NCI-H446 (cell line): Measurements from ENCODE around the gene ZBTB42.

ENCODE experiments used
- DNase-seq, 2 experiments: peaks; one replicate each; lab custom pipeline; 2025; lab: John Stamatoyannopoulos, UW

Gene ZBTB42

GRCh38 chr14:104782808-104783139, 18.1 kb upstream of the ZBTB42 start:
- no peak for DNase-seq

DNA sequence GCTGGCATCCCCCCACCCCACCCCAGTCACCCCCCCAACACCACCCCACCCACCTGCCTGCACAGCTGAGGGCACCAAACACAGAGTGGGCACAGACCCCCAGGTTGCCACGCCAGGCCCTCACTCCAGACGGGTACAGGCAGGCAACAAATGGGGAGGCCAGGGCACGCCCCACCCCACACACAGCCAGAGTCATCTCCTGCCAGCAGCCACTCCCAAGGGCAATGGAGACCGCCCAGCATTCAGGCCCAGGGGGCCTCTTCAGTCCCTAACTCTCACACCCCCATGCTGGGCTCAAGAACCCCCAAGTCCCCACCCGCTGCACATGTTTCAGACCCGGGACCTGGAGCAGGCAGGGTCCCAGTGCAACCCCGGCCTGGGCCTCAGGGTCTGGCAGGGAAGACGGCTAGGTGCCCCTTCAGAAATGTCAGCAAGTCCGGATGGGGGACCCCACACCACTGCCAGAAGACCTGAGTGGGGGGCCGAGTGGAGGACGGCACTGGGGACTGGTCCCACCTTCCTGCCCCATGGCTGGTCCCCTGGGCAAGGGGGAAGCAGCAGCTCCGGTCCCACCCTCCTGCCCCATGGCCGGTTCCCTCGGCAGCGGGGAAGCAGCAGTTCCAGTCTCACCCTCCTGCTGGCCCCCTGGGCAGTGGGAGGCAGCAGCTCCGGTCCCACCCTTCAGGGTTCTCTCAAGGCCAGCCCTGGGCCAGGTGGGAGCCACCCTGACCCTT, 17.2 kb upstream of the ZBTB42 start:
- DNase-seq = no peak

DNA sequence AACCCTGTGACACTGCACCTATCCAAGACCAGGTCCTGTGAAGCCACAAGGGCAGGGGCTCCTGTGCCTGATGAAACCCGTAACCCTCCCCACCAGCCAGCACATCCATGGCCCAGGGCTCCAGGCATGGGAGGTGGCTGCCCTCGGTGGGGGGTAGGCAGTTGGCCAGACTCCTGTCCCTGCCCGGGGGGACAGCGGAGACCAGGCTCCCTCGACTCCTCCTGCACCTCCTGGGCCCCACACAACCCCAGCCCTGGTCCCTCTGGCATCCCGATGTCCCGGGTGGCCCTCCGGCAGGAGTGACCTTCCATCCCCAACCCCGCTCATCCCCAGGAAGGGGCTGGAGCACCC, 16.7 kb upstream of the ZBTB42 start:
- no peak for DNase-seq

DNA sequence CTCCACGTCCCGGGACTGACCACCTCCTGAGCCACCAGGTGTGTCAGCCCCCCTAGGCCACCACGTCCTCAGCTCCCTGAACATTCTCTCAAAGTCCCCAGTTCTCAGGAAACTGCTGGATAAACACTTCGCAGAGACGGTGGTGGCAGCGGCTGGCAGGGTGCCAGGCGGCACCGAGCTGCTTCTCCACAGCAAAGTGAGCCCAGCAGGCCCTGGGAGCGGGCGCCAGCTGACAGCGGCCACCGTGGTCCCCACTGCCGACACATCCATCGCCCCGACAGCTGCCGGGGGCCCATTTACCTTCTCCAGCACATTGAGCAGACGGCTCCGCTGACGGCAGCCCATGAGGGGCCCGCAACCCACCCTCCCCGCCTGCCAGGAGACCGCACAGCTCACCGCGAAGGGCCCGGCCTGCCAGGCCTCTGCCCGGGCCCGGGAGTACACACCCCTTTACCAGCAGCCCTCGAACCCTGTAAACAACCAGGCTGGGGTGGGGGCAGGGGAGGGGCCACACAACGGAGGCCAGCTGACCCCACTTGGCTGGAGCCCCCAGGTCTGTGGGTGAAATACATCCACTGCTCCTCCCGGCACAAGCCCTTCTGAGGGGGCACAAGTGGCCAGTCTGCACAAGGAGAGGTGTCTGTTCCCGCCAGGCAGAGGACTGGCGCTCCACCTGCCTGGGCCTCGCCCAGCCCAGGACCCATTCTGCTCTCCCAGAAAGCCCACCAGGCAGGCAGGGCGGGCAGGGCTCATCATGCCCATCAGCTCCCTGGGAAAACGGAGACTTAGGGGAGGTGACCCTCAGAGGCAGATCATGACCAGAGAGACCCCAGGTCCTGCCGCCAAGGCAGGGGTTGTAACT, 15.8 kb upstream of the ZBTB42 start:
- no peak for DNase-seq

DNA sequence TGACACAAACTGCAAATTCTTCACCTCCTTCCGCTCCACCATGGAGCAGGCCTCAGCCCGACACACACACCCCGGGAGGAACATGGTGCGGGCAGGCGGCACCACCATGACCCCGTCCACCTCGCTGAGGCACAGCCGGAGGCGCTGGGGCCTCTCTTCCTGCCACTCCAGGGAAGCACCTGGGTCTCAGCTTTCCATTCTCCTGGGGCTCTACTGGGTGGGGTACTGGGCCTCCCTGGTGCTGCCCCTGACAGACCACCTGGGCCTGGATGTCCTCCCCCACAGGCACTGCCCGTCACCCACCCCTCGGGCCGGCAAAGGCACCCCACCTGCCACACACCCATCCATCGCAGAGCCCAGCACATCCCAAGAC, 15.2 kb upstream of the ZBTB42 start:
- DNase-seq = no peak

GRCh38 chr14:104786091-104786586, 14.8 kb upstream of the ZBTB42 start:
- no peak for DNase-seq

DNA sequence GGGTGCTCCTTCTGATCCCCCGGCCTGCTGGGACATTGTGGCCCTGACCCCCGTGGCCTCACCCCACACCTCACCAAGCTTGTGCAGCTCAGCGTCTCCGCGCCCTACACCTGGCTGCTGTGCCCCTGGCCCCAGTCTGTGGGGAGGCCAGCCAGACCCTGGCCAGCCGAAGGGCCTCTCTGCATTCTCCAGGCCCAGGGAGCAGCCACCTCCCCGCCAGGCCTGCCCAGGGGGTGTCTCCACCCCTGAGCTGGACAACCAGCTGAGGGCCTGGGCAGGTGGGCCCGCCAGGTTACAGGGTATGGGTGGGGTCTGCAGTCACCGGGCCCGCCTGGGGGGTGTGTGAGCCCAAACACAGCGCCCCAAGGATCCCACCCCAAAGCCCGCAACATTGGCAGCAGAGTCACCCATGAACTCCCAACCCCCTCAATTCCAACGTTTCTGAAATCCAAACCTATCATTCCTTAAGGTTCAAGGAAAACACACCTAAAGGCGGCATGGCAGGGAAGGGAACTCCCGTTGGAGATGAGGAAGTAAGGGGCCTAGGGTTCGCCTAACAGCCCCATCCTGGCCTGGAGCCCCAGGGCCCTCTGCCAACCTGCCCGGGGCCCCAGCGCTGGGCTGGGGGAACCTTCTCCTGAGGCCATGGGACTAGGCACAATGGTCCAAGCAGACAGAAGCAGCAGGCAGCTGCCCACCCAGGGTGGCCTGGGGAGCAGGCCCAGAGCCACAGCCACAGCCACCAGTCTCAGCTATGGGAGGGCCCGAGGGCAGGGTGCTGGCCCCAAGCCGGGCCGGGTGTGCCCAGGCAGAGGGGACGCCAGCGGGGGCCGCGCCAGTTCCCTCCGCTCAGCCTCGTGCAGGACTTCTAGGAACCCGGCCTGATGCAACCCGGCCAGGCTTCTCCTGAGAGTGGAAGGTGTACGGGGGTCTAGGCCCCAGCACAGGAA, 13.9 kb upstream of the ZBTB42 start:
- no peak for DNase-seq

- no peak for DNase-seq
Measured at GRCh38 chr14:104787736-104788135, 13.2 kb upstream of the ZBTB42 start.

- DNase-seq = no peak
Measured at GRCh38 chr14:104788161-104788818, 12.6 kb upstream of the ZBTB42 start.

- no peak for DNase-seq
Measured at GRCh38 chr14:104788873-104789663, 11.8 kb upstream of the ZBTB42 start.

DNA sequence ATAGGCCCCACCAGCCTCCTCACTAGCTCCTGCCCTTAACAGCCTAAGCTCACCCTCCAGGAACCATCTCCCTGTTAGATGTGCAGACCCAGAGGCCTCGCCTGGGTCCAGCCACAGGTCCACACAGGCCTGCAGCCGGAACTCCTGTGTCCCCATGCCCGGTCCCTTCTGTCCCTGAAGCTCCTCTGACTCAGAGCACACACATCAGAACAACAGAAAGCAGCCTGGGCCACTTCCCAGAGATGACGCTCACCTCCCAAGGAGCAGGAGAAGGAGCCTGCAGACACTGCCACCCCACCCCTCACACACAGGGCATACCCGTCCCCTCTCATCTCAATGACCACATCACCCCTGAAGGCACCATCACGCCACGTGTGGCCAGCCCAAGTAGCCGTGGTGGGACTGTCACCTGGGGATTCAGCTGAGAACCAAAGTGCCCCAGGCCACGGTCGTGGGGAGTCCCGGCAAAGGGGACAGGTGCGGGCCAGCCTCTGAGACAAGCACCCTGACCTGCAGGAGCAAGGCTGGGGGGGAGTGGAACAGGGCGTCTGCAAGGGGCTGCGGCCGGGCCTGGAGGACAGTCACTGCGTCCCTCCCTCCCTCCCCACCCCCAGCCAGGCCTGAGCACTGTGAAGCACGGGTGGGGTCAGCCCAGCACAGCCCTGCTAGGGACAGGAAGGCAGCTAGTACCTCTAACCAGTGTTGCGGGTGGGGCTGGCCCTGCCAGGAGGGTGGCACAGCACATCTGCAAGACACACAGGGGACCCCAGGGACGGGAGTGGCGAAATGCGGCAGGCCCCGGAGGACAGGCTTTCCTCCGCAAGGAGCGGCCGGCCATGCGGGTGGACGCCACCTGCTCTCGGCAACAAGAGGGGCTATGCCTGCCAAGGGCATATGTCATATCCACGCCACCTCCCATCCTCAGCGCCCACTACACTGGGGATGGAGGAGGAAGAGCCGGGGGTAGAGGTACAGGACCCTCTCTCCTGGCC, 10.9 kb upstream of the ZBTB42 start:
- DNase-seq = no peak

DNA sequence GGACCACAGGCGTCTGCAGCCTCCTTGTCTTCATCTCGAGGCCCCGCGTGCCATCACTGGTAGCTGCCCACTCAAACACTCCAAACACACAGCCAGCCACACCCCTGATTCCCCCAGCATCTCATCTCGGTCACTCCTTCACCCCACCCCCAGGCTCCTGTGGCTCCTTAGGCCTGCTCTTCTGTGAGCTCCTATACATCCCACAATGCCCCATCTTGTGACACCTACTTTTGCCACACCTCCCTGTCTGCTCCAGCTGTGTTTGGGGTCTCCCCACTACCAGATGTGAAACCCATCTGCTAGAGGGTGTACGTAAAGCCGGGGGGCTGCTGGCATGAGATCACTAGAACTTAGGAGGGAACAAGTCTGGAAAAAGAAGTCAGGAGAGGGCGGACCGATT, 9.5 kb upstream of the ZBTB42 start:
- DNase-seq = no peak

DNA sequence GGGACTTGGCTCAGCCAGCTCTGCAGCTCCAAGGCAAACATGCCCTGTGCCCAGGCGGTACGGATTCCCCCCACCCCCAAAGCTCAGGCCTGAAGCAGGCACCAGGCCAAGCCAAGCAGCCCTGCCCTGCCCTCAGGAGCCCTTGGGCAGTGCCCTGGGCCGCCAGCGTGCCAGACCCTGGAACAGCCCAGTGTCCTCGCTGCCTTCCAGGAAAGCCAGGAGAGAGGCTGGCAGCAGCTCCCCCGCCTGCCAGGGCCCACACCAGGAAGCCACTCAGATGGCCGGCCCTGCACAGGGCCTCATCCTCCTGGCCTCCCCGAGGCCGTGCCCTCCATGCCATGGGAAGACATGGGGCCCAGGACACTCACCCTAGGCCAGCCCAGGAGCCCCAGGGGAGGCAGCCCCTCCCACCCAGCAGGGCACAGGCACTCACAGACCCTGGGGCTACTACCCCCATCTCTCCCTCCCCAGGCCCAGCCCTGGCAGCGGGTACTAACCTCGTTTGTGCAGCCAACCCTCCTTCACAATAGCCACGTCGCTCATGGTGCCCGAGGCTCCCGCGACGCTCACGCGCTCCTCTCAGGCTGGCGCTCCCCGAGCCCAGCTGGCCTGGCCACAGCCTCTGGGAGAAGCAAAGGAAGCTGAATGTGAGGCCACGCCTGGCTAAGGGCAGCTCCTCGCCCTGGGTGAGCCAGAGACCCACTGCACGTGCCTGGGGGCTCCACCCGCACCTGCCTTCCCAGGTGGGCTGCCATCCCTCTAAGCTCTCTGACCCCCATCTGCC, 8.6 kb upstream of the ZBTB42 start:
- no peak for DNase-seq

- no peak for DNase-seq
Measured at GRCh38 chr14:104792945-104793702, 7.8 kb upstream of the ZBTB42 start.

DNA sequence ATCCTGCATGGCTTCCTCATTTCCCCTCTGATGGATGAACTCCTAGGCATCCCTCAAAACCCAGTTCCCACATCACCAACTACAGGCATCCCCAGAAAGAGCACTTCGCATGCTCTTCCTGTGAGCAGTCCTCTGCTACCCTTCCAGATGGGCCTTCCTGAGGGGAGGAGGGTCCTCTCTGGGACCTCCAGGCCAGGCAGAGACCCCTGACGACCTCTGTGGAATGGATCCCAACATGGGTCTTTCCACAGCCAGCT, 7.3 kb upstream of the ZBTB42 start:
- DNase-seq = no peak

DNA sequence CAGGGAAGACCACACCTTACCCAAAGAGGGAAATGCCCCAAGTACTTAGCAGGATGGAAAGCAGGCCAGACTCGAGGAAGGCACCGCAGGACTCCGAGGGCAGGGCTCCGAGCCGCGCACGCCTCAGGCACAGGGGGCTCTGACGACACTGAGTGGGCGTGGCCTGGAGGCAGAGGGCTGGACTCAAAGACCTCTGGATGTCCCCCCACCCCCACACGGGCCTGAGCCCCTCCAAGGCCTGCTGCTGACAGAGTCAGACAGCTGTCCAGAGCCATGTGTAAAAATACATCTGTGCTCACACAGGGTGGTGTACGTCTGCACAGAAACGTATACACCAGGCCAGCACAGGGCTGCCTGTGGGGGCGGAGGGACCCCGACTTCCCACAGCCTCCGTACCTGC, 6.8 kb upstream of the ZBTB42 start:
- DNase-seq = peak; percentile 36 to 54

GRCh38 chr14:104794631-104794992, 6.3 kb upstream of the ZBTB42 start:
- DNase-seq = no peak

GRCh38 chr14:104794993-104795780, 5.7 kb upstream of the ZBTB42 start, which contains the start of gene AKT1:
TSS of gene AKT1 (minus strand) at chr14:104795748. CDS start at chr14:104792643, 3,105 bp downstream.
- no peak for DNase-seq
